ENCODE results near the gene RAD51B.

RAD51B gene

GRCh38 chr14:68633131-68633991 lies 813.8 kb downstream of the RAD51B start:
- no peak for DNase-seq

- no peak for DNase-seq
Measured at GRCh38 chr14:68634332-68634731, 814.8 kb downstream of the RAD51B start.

- no peak for DNase-seq
Measured at GRCh38 chr14:68634874-68635595, 815.5 kb downstream of the RAD51B start.

- no peak for DNase-seq
Measured at GRCh38 chr14:68636597-68636996, 817.0 kb downstream of the RAD51B start.

GRCh38 chr14:68637106-68638021 lies 817.8 kb downstream of the RAD51B start:
- DNase-seq: no peak

- no peak for DNase-seq
Measured at GRCh38 chr14:68638141-68638999, 818.8 kb downstream of the RAD51B start.

GRCh38 chr14:68639000-68639757 lies 819.6 kb downstream of the RAD51B start:
- no peak for DNase-seq

- DNase-seq: no peak
Measured at GRCh38 chr14:68639758-68640574, 820.4 kb downstream of the RAD51B start.

- DNase-seq: no peak
Measured at GRCh38 chr14:68643673-68644072, 824.1 kb downstream of the RAD51B start.

GRCh38 chr14:68644101-68644500 lies 824.5 kb downstream of the RAD51B start:
- DNase-seq: no peak

GRCh38 chr14:68645371-68645770 lies 825.8 kb downstream of the RAD51B start:
- DNase-seq: no peak

GRCh38 chr14:68649476-68650189 lies 830.1 kb downstream of the RAD51B start:
- no peak for DNase-seq

- no peak for DNase-seq
Measured at GRCh38 chr14:68650404-68650994, 830.9 kb downstream of the RAD51B start.

GRCh38 chr14:68651075-68651474 lies 831.5 kb downstream of the RAD51B start:
- DNase-seq: no peak

GRCh38 chr14:68651652-68652432 lies 832.3 kb downstream of the RAD51B start:
- no peak for DNase-seq

GRCh38 chr14:68652433-68652690 lies 832.8 kb downstream of the RAD51B start:
- no peak for DNase-seq

- DNase-seq: no peak
Measured at GRCh38 chr14:68653108-68653507, 833.5 kb downstream of the RAD51B start.

GRCh38 chr14:68653804-68654203 lies 834.2 kb downstream of the RAD51B start:
- DNase-seq: no peak

GRCh38 chr14:68654471-68654941 lies 834.9 kb downstream of the RAD51B start:
- DNase-seq: no peak
